ENCODE measurements around the gene IRF2BPL. TPM values are rescaled to one million over a fixed set of nuclear protein-coding genes. Genes with fewer than 3 reads are reported as not detected.

Gene IRF2BPL
- total RNA-seq, 1 experiment from 2014 or later = 20.8 TPM

DNA sequence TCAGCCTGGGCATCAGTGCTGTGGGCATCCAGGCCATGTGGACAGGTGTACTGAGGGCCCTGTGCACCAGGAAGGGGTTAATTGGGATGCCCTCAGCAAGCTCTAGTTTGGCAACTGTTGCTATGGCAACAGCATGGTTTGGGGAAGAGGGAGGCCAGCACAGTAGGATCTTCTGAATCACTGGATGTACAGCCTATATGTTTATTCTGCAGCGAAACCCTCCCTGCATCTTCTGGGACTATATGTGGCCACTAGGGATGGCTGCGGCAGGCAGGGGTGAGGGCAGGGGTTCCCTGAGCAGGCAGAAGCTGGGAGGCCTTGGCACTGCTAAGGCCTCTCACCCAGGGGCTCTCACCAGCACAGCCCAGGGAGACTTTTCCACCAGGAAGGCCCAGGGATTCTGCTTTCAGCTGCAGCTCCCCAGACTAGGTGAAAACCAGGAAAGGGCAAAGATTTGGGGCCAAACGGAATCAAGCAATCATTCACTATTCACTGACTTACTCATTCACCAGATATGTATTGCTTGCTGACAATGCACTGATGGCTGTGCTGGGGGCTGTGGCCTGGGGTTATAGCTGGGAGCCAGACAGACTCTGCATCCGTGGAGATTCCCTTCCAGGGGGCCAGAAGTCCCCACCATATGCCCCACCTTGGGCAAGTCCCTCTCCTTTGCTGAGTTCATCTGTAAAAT is 42.8 kb downstream of the IRF2BPL start:
- DNase-seq (ENCODE audit: low spot score) = no peak

GRCh38 chr14:76984787-76985375 is 43.6 kb downstream of the IRF2BPL start:
- DNase-seq (ENCODE audit: low spot score) = no peak

- no peak for DNase-seq (ENCODE audit: low spot score)
These were observed 44.2 kb downstream of the IRF2BPL start for GRCh38 chr14:76984297-76984696.

DNA sequence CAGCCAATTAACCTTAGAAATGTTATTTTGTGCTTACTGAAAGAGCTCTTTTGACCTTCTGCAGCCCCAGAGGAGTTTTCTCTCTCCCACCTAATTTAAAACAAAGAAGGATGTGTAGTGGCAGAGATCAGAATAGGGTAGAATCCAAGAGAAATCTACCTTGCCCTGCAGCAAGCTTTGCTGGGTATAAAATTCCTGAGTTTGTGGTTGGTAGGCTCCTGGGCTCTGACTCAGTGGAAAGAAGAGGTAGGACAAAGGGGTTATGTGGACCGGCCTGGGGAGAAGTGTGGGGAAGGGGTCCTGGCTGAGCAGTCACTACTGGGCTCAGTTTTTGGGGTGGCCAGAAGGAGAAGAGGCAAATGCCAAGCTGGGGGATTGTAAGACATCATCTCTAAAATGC is 46.8 kb downstream of the IRF2BPL start:
- no peak for DNase-seq (ENCODE audit: low spot score)

DNA sequence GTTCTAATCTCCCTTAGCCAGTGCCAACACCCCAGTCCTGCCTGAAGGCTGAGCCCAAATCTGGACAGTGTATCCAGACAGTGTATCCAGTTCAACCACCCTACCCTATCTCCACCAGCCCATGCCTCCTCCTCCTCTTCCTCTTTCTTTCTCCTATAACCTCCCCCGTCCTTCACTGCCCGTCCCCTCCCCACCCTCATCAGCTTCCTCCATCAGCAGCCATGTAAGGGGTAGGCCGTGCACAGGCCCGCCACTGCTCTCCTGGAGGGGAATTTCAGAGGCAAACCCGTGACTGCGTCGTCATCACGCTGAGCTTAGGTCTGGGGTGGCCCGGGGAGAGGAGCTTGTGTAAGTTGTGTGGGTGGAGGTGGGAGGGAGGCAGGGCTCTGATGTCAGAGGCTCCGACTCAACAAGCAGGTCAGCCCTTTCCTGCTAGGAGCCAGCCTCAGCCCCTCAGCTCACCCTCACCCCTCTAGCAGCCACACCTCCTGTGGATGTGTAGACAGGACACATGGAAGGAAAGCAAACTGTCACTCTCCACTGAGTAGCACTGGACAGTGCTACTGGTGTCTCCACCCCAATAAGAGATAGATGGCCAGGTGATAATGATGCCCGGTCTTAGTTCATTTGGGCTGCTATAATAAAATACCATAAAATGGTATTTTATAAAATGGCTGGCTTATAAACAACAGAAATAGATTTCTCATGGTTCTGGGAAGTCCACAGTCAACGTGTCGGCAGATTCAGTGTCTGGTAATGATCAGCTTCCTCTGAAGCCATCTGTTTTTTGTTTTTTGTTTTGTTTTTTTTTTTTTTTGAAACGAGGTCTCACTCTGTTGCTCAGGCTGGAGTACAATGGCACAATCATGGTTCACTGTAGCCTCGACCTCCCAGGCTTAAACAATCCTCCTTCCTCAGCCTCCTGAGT is 50.5 kb downstream of the IRF2BPL start:
- no peak for DNase-seq (ENCODE audit: low spot score)

DNA sequence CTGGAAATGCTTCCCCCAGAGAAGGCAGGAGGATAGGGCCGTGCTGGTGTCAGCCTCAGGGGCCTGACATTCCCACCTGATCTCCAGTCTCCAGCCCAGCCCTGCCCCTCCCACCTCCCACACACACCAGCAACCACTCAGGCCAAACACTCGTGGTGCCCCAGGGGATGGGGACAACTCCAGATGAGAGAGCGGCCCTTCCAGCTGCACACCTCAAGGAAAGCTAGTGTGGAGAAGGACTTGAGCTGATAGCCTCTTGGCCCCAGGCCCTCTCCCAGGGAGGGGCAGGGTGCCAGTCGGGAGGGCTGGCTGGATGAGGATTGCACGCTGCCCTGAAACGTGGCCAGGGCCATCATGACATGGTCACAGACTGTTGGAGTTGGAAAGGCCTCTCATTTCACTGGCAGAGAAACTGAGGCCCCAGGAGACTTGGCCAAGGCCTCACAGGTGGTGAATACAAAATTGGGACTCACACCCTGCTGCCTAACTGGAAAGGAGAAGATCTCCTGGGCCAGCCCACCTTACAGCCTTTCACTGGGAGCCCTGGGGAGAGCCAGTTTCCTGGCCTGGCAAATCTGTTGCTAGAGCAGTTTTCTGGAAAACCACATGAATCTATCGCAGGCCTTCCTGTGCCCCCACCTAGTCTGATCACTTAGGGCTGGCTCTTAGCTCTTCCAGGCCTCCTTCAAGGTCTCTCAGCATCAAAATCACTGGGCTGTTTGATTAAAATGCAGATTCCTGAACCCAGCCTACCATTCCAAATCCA is 52.1 kb downstream of the IRF2BPL start:
- no peak for DNase-seq (ENCODE audit: low spot score)

DNA sequence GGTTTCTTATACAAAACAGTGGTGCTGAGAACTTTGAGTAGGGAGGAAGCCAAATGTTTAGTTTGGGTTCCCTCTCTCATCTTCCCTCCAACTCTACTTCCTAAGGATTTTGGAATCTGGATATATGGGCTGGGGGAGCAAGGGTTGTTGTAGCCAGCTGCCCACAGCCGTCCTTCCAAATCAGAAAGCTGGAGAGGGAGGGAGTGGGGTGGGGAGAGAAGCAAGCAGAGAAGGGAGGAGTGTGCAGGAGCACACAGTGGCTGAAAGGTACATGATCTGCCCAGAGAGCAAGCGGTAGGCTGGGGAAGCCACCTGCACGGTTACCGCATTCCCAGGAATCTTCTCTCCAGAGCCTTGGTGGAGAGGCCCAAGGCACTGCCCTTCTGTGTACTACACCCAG is 52.7 kb downstream of the IRF2BPL start:
- no peak for DNase-seq (ENCODE audit: low spot score)

DNA sequence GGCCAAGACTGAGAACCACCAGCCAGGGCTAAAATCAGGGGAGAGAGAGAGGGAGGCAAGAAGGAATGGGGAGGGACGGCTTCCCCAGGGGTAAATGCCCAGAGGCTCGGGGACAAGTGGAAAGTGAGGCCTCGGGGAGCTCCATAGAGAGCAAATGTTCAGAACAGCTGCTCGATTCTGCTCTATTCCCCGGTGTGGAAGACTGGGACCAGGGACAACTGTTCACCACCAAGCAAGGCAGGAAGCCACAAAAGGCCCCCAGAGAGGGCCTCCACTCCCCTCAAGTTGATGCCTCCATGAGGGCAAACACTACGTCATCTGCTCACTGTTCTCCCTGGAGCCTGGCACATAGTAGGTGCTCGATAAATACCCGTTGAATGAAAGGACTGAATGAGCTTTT is 53.5 kb downstream of the IRF2BPL start:
- DNase-seq (ENCODE audit: low spot score) = no peak

Other genes with a start within 250 kb of the IRF2BPL start
- 4.0 and 4.8 TPM in 2 replicates for gene ANGEL1, start 215.8 kb downstream of the IRF2BPL start, total RNA-seq (2014; rRNA removed; shearing (Covaris generic))
- gene LRRC74A, start 202.3 kb downstream of the IRF2BPL start, total RNA-seq (2014; rRNA removed; shearing (Covaris generic)) = not detected in 2 replicates
- gene CIPC, start 69.5 kb upstream of the IRF2BPL start, total RNA-seq (2014; rRNA removed; shearing (Covaris generic)) = 9.9 and 13.5 TPM in 2 replicates
- gene ZDHHC22, start 113.1 kb upstream of the IRF2BPL start, total RNA-seq (2014; rRNA removed; shearing (Covaris generic)) = not detected in 2 replicates
- gene TMEM63C, start 153.1 kb upstream of the IRF2BPL start, total RNA-seq (2014; rRNA removed; shearing (Covaris generic)) = 0.62 and 0.98 TPM in 2 replicates
- not detected in 2 replicates for gene NGB, start 242.5 kb upstream of the IRF2BPL start, total RNA-seq (2014; rRNA removed; shearing (Covaris generic))